HG03558 (cell line): ENCODE results near the gene TMEM82.

Experiments
- ATAC-seq: cut with Tn5 transposase; IDR thresholded peaks from one replicate; pipeline ENCODE4 v1.9.1; 2021; ENCODE audit warnings: moderate number of reproducible peaks; ENCODE audit not compliant: unreplicated experiment; ENCODE audit errors: extremely low read depth

The TMEM82 gene

GRCh38 chr1:15719381-15720120, 22.7 kb upstream of the TMEM82 start:
- no peak for ATAC-seq

DNA sequence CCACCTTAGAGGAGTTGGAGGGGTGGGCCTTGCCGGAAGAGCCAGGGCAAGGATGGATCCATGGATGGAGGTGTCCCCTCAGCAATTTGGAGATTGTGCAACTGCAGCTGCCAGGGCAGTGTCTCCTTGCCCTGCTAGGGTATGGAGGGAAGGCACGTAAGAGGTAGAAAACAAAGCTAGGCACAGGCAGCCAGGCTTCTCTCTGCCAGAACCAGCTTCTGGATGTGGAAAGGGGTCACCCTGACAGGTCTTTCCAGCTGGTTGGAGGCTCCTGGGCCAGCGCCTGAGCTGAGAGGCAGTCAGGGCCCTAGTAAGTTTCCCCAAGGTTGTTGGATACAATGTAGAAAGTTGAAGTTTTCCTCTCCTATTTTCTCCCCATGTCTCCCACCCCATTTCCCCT, 21.4 kb upstream of the TMEM82 start:
- ATAC-seq: no peak

DNA sequence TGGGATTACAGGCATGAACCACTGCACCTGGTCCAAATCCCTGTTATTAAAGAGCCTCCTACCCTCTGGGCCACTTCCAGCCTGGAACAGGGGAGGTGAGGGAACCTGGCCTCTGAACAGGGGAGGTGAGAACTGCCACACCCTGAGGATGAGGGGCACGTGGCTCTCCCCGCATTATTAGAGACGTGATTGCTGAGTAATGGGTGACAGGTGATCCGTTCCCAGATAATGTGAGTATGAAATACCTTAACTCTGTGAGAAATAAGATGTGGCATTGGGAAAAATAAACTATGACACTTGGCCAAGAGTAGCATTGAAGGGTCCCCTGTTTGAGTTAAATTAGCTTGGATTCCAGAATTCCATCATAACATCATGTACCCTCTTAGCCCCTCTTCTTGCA, 19.9 kb upstream of the TMEM82 start:
- ATAC-seq: no peak

DNA sequence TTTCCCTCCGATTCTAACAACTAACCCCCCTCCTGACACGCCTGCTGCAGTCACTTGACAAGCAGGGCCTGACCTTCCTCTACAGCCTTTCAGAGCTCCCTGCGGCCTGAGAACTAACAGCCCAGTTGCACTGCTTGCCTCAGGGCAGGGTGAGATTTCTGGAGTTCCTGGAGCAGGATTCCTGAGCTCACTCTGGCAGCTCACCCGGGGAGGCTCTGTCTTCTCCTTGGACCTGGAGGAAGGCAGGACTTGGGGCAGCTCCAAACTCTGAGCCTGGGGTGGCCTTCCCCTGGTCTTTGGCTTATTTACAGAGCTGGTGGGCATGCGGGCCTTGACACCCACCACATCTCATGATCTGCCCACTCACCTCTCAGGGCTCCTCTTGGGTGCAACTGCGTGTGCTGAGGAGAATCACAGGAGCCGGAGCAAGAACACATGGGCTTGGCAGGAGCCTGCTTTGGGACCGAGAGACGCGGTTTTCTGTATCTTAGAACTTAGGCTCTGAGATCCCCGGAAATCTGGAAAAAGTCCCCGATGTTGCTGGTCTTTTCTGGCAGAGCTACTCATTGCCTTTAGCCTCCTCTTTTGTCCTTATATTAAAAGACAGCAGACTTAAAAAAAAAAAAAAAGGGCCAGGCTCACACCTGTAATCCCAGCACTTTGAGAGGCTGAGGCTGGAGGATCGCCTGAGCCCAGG, 19.3 kb upstream of the TMEM82 start:
- no peak for ATAC-seq

DNA sequence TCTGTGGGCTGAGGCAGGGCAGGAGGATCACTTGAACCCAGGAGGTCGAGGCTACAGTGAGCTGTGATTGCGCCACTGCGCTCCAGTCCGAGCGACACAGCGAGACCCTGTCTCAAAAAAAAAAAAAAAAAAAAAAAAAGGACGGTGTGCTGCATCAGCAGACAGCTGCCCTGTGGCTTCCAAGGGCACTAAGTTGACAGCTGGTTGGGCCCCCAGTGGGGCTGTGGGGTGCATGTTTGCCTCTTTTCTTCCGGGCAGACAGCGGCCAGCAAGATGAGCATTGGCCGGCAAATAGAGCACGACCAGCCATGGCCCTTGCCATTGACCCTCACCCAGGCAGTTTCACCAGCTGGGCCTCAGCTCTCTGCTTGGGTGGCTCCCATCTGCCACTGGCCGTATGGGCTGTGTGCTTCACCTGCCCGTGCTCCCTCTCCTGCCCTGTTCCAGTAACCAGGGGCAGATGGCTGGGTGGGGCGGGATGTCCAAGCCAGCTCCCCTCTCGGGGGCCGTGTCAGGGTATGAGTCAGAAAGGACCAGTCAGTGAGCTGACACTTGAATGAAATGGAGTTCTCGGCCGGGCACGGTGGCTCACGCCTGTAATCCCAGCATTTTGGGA, 18.6 kb upstream of the TMEM82 start:
- ATAC-seq: no peak

- no peak for ATAC-seq
Measured at GRCh38 chr1:15724949-15725880, 17.1 kb upstream of the TMEM82 start.

GRCh38 chr1:15726508-15726907, 15.8 kb upstream of the TMEM82 start:
- ATAC-seq: no peak

- no peak for ATAC-seq
Measured at GRCh38 chr1:15727021-15727420, 15.3 kb upstream of the TMEM82 start.

- no peak for ATAC-seq
Measured at GRCh38 chr1:15727424-15727823, 14.9 kb upstream of the TMEM82 start.

GRCh38 chr1:15727866-15728534, 14.3 kb upstream of the TMEM82 start:
- no peak for ATAC-seq

GRCh38 chr1:15728937-15729657, 13.2 kb upstream of the TMEM82 start:
- no peak for ATAC-seq

DNA sequence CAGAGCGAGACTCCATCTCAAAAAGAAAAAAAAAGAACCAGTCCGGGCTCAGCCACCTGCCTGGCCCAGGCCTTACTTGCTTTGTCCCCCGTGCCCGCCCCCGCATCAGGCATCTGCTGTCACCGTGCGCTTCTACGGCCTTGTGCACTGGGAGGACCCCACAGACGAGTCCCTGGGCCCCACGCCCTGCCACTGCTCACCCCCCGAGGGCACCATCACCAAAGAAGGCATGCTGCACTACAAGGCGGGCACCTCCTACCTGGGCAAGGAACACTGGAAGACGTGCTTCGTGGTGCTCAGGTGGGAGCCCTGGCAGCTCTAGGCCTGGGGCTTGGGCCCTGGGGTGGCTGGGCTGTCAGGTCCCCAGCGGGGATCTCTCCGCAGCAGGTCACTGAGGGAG, 11.9 kb upstream of the TMEM82 start:
- no peak for ATAC-seq

DNA sequence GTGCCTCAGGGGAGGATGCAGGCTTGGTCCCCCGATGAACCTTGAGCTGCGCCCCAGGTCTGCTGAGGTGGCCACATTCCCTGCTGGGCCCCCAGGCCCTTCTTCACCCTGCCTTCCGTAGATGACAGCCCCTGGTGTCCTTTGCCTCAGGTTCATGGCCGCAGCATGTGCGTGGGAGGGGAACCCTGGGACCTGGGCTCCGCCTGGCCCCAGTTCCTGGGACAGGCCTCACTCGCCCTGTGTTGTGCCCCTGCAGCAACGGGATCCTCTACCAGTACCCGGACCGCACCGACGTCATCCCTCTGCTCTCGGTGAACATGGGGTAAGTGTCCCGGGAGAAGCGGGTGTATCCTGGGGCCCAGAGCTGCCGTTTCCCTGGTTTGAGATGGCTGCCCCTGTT, 11.4 kb upstream of the TMEM82 start:
- no peak for ATAC-seq

DNA sequence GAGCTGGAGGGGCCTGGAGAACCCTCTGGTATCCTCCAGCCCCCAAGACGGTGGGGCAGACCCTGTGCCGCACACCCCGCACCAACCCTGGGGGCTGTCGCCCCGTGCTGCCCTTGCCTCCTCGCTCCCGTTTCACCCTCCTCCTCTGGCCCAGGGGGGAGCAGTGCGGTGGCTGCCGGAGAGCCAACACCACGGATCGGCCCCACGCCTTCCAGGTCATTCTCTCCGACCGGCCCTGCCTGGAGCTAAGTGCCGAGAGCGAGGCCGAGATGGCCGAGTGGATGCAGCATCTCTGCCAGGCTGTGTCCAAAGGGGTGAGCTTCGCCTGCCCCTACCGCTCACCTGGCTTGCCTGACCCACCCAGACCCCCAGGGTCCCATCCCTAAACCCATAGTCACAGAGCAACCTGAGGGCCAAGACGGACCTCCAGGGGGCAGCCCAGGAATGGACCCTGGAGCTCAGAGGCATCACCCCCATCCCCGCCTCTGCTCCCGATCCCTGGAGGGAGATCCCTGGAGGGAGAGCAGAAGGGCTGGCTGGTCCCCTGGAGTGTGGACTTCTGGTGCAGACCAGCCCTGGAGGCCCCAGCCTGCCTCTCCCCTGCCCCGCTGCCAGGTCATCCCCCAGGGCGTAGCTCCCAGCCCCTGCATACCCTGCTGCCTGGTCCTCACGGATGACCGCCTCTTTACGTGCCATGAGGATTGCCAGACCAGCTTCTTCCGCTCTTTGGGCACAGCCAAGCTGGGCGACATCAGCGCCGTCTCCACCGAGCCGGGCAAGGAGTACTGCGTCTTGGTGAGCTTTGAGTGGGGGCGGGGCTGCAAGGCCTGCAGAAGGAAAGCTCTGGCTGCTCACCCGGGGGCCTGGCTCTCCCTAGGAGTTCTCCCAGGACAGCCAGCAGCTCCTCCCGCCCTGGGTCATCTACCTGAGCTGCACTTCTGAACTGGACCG, 10.3 kb upstream of the TMEM82 start:
- ATAC-seq: no peak

- ATAC-seq: no peak
Measured at GRCh38 chr1:15732686-15733081, 9.6 kb upstream of the TMEM82 start.

DNA sequence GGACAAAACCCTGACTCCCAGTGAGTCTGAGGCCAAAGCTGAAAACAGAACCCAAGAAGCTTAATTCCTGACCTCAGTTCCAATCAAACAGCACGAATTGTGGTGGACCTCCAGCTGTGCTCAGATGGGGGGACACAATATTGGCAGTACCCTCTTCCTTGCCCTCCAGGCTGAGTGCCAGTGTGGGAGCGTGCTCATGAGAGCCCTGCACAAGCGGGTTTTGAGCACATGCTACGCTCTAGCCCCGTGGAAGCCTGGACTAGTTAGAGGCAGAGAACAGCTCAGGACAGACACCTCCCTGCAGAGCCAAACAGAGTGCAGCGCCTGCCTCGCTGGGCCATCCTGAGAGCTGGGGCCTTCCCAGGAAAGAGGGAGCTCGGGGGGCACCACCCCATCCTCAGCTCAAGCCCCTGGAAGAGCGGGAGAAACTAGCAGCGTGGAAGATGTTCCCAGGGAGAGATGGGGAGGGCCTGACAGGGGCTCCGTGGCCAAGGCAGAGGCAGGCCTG, 9.0 kb upstream of the TMEM82 start:
- ATAC-seq: no peak

- ATAC-seq: no peak
Measured at GRCh38 chr1:15733726-15734226, 8.5 kb upstream of the TMEM82 start.

DNA sequence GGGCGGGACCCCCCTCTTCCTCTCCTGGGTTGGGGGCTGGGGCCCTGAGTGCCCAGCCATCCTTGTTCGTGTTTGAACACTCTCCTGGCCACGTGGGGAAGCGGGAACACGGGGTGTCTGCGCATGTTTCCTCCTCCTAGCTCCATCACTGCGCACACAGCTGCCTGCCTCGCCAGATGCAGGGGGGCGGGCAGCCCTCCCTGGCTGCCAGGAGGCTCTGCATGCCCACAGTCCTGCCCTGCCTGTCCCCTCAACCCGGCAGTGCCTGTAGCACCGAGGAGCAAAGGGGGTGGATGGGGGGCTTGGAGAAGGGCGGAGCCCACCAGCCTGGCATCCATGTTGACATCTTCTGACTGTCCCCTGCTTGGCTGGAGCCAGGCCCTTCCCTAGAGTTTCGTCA, 8.0 kb upstream of the TMEM82 start:
- ATAC-seq: no peak
